HEK293T (cell line): ENCODE data around the gene STBD1.

Experiments
- ARNT ChIP-seq: fragments of 450-650 bp; IDR thresholded peaks from 2 replicates; pipeline ENCODE4 v1.6.1; 2017; ENCODE audit warnings: mild to moderate bottlenecking
- BHLHE40 ChIP-seq: fragments of 450-650 bp; IDR thresholded peaks from 2 replicates; pipeline ENCODE4 v1.6.1; 2016; ENCODE audit warnings: mild to moderate bottlenecking, moderate library complexity, borderline replicate concordance
- ELF4 ChIP-seq: fragments of 450-650 bp; IDR thresholded peaks from 2 replicates; pipeline ENCODE4 v1.6.1; 2017; ENCODE audit warnings: antibody characterized with exemption
- FOXK2 ChIP-seq: fragments of 450-650 bp; IDR thresholded peaks from 2 replicates; pipeline ENCODE4 v1.6.1; 2016; ENCODE audit warnings: mild to moderate bottlenecking
- FOXM1 ChIP-seq: fragments of 450-650 bp; IDR thresholded peaks from 2 replicates; pipeline ENCODE4 v1.6.1; 2017; ENCODE audit warnings: mild to moderate bottlenecking, borderline replicate concordance
- HDGF ChIP-seq: fragments of 450-650 bp; IDR thresholded peaks from 2 replicates; pipeline ENCODE4 v1.6.1; 2017; ENCODE audit warnings: antibody characterized with exemption, borderline replicate concordance
- NFRKB ChIP-seq: fragments of 450-650 bp; IDR thresholded peaks from 2 replicates; pipeline ENCODE4 v1.6.1; 2016; ENCODE audit warnings: mild to moderate bottlenecking, moderate library complexity
- SP1 ChIP-seq: fragments of 450-650 bp; IDR thresholded peaks from 2 replicates; pipeline ENCODE4 v1.6.1; 2017
- SUZ12 ChIP-seq: fragments of 450-650 bp; IDR thresholded peaks from 2 replicates; pipeline ENCODE4 v1.6.1; 2016; ENCODE audit warnings: mild to moderate bottlenecking
- ZNF384 ChIP-seq: fragments of 450-650 bp; IDR thresholded peaks from 2 replicates; pipeline ENCODE4 v1.6.1; 2016
- TF ChIP-seq, protein P1 (sequence below): fragments of 450-650 bp; IDR thresholded peaks from 2 replicates; pipeline ENCODE4 v1.6.1; 2016

DNA sequence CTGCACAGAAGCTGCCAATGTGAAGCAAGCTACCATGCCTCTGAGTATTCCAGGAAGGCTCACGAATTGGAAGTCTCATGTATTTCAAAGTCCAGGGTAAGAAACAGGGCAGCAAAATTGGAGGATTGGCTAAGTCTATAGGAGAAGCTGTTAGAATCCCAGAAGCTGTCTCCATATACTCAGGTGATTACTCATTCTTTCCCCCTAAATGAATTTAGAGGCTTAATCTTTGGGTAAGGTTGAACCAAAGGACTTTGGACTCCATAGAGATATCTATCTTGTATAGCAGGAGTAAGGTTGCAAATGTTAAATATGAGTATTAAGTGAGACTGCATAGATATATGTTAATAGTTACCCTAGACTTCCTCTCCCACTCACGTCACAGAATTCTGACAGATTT is 36.3 kb downstream of the STBD1 start:
- TF ChIP-seq ELF4 = no peak
- no peak for TF ChIP-seq FOXK2
- TF ChIP-seq ZNF384 = no peak
- TF ChIP-seq, protein P1, sequence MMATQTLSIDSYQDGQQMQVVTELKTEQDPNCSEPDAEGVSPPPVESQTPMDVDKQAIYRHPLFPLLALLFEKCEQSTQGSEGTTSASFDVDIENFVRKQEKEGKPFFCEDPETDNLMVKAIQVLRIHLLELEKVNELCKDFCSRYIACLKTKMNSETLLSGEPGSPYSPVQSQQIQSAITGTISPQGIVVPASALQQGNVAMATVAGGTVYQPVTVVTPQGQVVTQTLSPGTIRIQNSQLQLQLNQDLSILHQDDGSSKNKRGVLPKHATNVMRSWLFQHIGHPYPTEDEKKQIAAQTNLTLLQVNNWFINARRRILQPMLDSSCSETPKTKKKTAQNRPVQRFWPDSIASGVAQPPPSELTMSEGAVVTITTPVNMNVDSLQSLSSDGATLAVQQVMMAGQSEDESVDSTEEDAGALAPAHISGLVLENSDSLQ = no peak
- TF ChIP-seq NFRKB = no peak
- no peak for TF ChIP-seq HDGF
- TF ChIP-seq SP1 = no peak
- no peak for TF ChIP-seq FOXM1
- no peak for TF ChIP-seq ARNT
- TF ChIP-seq SUZ12 = no peak
- no peak for TF ChIP-seq BHLHE40
